ENCODE data around the gene PRDX6.
"Not testable (repeated sequence)": the region's sequence is repeated elsewhere in the genome, so short reads cannot be mapped to it uniquely, and the experiment has no call there.

The PRDX6 gene

GRCh38 chr1:173507847-173508209 lies 30.7 kb downstream of the PRDX6 start:
- no peak overlapping the region for H3K27ac ChIP-seq (ENCODE audit: insufficient read depth, low read length, poor library complexity, severe bottlenecking)

DNA sequence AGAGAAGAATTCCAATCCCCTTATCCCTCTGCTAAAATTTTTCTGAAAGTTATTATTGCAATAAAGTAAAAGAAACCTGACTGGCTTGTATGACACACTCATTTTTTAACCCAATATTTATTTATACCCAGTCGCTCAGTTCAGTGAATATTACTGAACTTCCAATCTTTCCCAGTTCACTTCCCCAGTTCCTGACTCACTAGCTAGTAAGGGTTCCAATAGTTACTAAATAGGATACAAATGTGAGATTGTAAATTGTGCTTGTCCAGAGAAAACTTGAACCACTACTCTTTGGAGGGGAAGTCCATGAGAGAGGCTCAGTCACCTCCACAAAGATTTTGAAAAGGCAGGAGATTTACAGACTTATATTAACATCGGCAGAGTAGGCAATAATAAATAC lies 31.4 kb downstream of the PRDX6 start:
- Histone ChIP-seq H3K9me3 (ENCODE audit: control insufficient read depth, low read length) (no peaks in the 10 kb centered on the region), H3K27ac (ENCODE audit: insufficient read depth, low read length, poor library complexity, severe bottlenecking) (no peak overlapping the region), H3K27me3 (replicated peaks; ENCODE audit: control insufficient read depth, insufficient read depth, low read length, poor library complexity, severe bottlenecking) (no peaks in the 10 kb centered on the region), H3K36me3 (ENCODE audit: control insufficient read depth, insufficient read depth, low read length) (no peaks in the 10 kb centered on the region), H3K4me3 (ENCODE audit: insufficient read depth, low read depth, low read length, poor library complexity, severe bottlenecking) (no peak overlapping the region), H3K4me1 (ENCODE audit: control insufficient read depth, insufficient read depth, low read length, poor library complexity, severe bottlenecking) (no peaks in the 10 kb centered on the region)
- no peak for DNase-seq

More at GRCh38 chr1:173507847-173508209, 30.7 kb downstream of the PRDX6 start:
- no peaks in the 10 kb centered on the region for H3K36me3 ChIP-seq (ENCODE audit: control insufficient read depth, insufficient read depth, low read length)
- no peak for DNase-seq
- no peak overlapping the region for H3K4me3 ChIP-seq (ENCODE audit: insufficient read depth, low read depth, low read length, poor library complexity, severe bottlenecking)
- no peaks in the 10 kb centered on the region for H3K27me3 ChIP-seq (replicated peaks; ENCODE audit: control insufficient read depth, insufficient read depth, low read length, poor library complexity, severe bottlenecking)
- H3K4me1 ChIP-seq (ENCODE audit: control insufficient read depth, insufficient read depth, low read length, poor library complexity, severe bottlenecking) = no peaks in the 10 kb centered on the region
- H3K9me3 ChIP-seq (ENCODE audit: control insufficient read depth, low read length) = no peaks in the 10 kb centered on the region

DNA sequence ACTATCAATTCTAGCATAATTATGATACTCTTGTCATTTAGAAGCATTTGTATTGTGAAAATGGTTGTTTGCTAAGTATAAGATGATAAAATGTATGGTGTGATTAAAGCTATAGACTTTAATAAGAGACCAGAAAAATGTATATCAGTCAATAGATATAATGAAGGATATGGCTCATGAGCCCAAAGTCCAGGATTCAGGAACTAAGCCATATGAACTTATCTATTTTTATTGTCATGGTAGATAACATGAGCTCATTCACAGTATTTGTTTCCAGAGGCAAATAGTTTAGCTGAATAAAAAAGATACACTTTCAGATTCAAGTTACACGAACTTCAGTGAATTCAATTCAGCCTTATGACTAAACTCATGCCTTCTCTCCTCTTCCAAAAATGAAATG lies 32.7 kb downstream of the PRDX6 start:
- Histone ChIP-seq H3K4me1 (ENCODE audit: control insufficient read depth, insufficient read depth, low read length, poor library complexity, severe bottlenecking) (no peaks in the 10 kb centered on the region), H3K36me3 (ENCODE audit: control insufficient read depth, insufficient read depth, low read length) (no peaks in the 10 kb centered on the region), H3K4me3 (ENCODE audit: insufficient read depth, low read depth, low read length, poor library complexity, severe bottlenecking) (no peak overlapping the region), H3K9me3 (ENCODE audit: control insufficient read depth, low read length) (no peaks in the 10 kb centered on the region), H3K27ac (ENCODE audit: insufficient read depth, low read length, poor library complexity, severe bottlenecking) (no peak overlapping the region), H3K27me3 (replicated peaks; ENCODE audit: control insufficient read depth, insufficient read depth, low read length, poor library complexity, severe bottlenecking) (no peaks in the 10 kb centered on the region)
- no peak for DNase-seq

- not testable (repeated sequence) for H3K27ac ChIP-seq (ENCODE audit: insufficient read depth, low read length, poor library complexity, severe bottlenecking); H3K27me3 ChIP-seq (replicated peaks; ENCODE audit: control insufficient read depth, insufficient read depth, low read length, poor library complexity, severe bottlenecking); H3K4me3 ChIP-seq (ENCODE audit: insufficient read depth, low read depth, low read length, poor library complexity, severe bottlenecking); H3K4me1 ChIP-seq (ENCODE audit: control insufficient read depth, insufficient read depth, low read length, poor library complexity, severe bottlenecking); H3K36me3 ChIP-seq (ENCODE audit: control insufficient read depth, insufficient read depth, low read length); H3K9me3 ChIP-seq (ENCODE audit: control insufficient read depth, low read length); DNase-seq
These were observed 37.4 kb downstream of the PRDX6 start for GRCh38 chr1:173514503-173514902.

GRCh38 chr1:173520799-173521198 lies 43.7 kb downstream of the PRDX6 start:
- no peaks in the 10 kb centered on the region for H3K4me1 ChIP-seq (ENCODE audit: control insufficient read depth, insufficient read depth, low read length, poor library complexity, severe bottlenecking)
- H3K27ac ChIP-seq (ENCODE audit: insufficient read depth, low read length, poor library complexity, severe bottlenecking) = no peak overlapping the region
- H3K36me3 ChIP-seq (ENCODE audit: control insufficient read depth, insufficient read depth, low read length) = no peaks in the 10 kb centered on the region
- no peaks in the 10 kb centered on the region for H3K9me3 ChIP-seq (ENCODE audit: control insufficient read depth, low read length)
- H3K27me3 ChIP-seq (replicated peaks; ENCODE audit: control insufficient read depth, insufficient read depth, low read length, poor library complexity, severe bottlenecking) = no peaks in the 10 kb centered on the region
- DNase-seq = no peak
- H3K4me3 ChIP-seq (ENCODE audit: insufficient read depth, low read depth, low read length, poor library complexity, severe bottlenecking) = no peak overlapping the region

- Histone ChIP-seq H3K4me1 (ENCODE audit: control insufficient read depth, insufficient read depth, low read length, poor library complexity, severe bottlenecking) (no peaks in the 10 kb centered on the region), H3K27ac (ENCODE audit: insufficient read depth, low read length, poor library complexity, severe bottlenecking) (no peak overlapping the region), H3K36me3 (ENCODE audit: control insufficient read depth, insufficient read depth, low read length) (no peaks in the 10 kb centered on the region), H3K27me3 (replicated peaks; ENCODE audit: control insufficient read depth, insufficient read depth, low read length, poor library complexity, severe bottlenecking) (no peaks in the 10 kb centered on the region), H3K9me3 (ENCODE audit: control insufficient read depth, low read length) (no peaks in the 10 kb centered on the region), H3K4me3 (ENCODE audit: insufficient read depth, low read depth, low read length, poor library complexity, severe bottlenecking) (no peak overlapping the region)
- DNase-seq = no peak
These were observed 46.2 kb downstream of the PRDX6 start for GRCh38 chr1:173523329-173523728.

GRCh38 chr1:173525926-173526325 lies 48.8 kb downstream of the PRDX6 start:
- H3K4me1 ChIP-seq (ENCODE audit: control insufficient read depth, insufficient read depth, low read length, poor library complexity, severe bottlenecking) = no peaks in the 10 kb centered on the region
- H3K36me3 ChIP-seq (ENCODE audit: control insufficient read depth, insufficient read depth, low read length) = no peaks in the 10 kb centered on the region
- no peaks in the 10 kb centered on the region for H3K27me3 ChIP-seq (replicated peaks; ENCODE audit: control insufficient read depth, insufficient read depth, low read length, poor library complexity, severe bottlenecking)
- no peak for DNase-seq
- H3K4me3 ChIP-seq (ENCODE audit: insufficient read depth, low read depth, low read length, poor library complexity, severe bottlenecking) = no peak overlapping the region
- H3K9me3 ChIP-seq (ENCODE audit: control insufficient read depth, low read length) = no peaks in the 10 kb centered on the region
- no peak overlapping the region for H3K27ac ChIP-seq (ENCODE audit: insufficient read depth, low read length, poor library complexity, severe bottlenecking)

DNA sequence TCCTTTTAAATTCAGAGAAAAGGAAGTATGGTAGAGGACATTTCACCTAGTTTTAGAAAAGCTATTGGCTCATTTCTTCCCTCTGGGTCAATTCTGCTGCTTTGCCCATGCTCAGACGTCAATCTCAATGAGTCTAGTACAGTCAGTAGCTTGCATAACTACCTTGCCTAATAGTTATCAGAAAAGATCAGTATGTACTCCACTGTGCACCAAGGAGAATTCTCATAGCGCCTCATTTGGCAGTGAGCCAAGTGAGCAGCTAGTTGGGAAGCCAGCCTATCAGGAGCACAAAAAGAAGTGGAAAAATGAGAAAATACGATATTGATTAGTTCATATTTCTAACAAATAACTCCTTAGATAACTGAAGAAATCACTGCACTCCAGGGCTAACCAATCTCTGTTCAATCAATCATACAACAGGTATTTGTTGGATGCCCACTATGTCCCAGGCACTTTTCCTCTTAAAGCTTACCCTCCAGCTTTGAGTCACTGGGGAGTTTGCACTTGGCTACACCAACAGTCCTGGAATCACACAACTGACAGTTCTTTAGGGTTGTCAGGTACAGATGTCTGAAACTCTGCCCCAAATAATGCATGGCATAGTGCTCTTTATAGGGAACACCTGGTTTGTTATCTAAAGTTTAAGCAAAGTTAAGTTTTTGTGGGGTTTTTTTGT lies 50.2 kb downstream of the PRDX6 start:
- no peaks in the 10 kb centered on the region for H3K36me3 ChIP-seq (ENCODE audit: control insufficient read depth, insufficient read depth, low read length)
- H3K4me1 ChIP-seq (ENCODE audit: control insufficient read depth, insufficient read depth, low read length, poor library complexity, severe bottlenecking) = no peaks in the 10 kb centered on the region
- H3K27me3 ChIP-seq (replicated peaks; ENCODE audit: control insufficient read depth, insufficient read depth, low read length, poor library complexity, severe bottlenecking) = no peaks in the 10 kb centered on the region
- DNase-seq = no peak
- H3K9me3 ChIP-seq (ENCODE audit: control insufficient read depth, low read length) = no peaks in the 10 kb centered on the region
- H3K27ac ChIP-seq (ENCODE audit: insufficient read depth, low read length, poor library complexity, severe bottlenecking) = no peak overlapping the region
- H3K4me3 ChIP-seq (ENCODE audit: insufficient read depth, low read depth, low read length, poor library complexity, severe bottlenecking) = no peak overlapping the region

- no peak for DNase-seq
- no peak overlapping the region for H3K4me3 ChIP-seq (ENCODE audit: insufficient read depth, low read depth, low read length, poor library complexity, severe bottlenecking)
- H3K36me3 ChIP-seq (ENCODE audit: control insufficient read depth, insufficient read depth, low read length) = no peaks in the 10 kb centered on the region
- H3K27me3 ChIP-seq (replicated peaks; ENCODE audit: control insufficient read depth, insufficient read depth, low read length, poor library complexity, severe bottlenecking) = no peaks in the 10 kb centered on the region
- no peaks in the 10 kb centered on the region for H3K4me1 ChIP-seq (ENCODE audit: control insufficient read depth, insufficient read depth, low read length, poor library complexity, severe bottlenecking)
- H3K27ac ChIP-seq (ENCODE audit: insufficient read depth, low read length, poor library complexity, severe bottlenecking) = no peak overlapping the region
- H3K9me3 ChIP-seq (ENCODE audit: control insufficient read depth, low read length) = no peaks in the 10 kb centered on the region
These were observed 52.0 kb downstream of the PRDX6 start for GRCh38 chr1:173529106-173529505.

- Histone ChIP-seq H3K4me3 (ENCODE audit: insufficient read depth, low read depth, low read length, poor library complexity, severe bottlenecking) (no peak overlapping the region), H3K4me1 (ENCODE audit: control insufficient read depth, insufficient read depth, low read length, poor library complexity, severe bottlenecking) (no peaks in the 10 kb centered on the region), H3K27ac (ENCODE audit: insufficient read depth, low read length, poor library complexity, severe bottlenecking) (no peak overlapping the region), H3K36me3 (ENCODE audit: control insufficient read depth, insufficient read depth, low read length) (no peaks in the 10 kb centered on the region), H3K9me3 (ENCODE audit: control insufficient read depth, low read length) (no peaks in the 10 kb centered on the region), H3K27me3 (replicated peaks; ENCODE audit: control insufficient read depth, insufficient read depth, low read length, poor library complexity, severe bottlenecking) (no peaks in the 10 kb centered on the region)
- DNase-seq = no peak
These were observed 53.9 kb downstream of the PRDX6 start for GRCh38 chr1:173530795-173531693.
